GM21529 (cell line): Measurements from ENCODE around the gene SORCS2.
"Not testable (repeated sequence)": the region's sequence is repeated elsewhere in the genome, so short reads cannot be mapped to it uniquely, and the experiment has no call there.

Experiments
- ATAC-seq: cut with Tn5 transposase; IDR thresholded peaks from one replicate; pipeline ENCODE4 v1.9.1; 2021; ENCODE audit not compliant: unreplicated experiment

Gene SORCS2

DNA sequence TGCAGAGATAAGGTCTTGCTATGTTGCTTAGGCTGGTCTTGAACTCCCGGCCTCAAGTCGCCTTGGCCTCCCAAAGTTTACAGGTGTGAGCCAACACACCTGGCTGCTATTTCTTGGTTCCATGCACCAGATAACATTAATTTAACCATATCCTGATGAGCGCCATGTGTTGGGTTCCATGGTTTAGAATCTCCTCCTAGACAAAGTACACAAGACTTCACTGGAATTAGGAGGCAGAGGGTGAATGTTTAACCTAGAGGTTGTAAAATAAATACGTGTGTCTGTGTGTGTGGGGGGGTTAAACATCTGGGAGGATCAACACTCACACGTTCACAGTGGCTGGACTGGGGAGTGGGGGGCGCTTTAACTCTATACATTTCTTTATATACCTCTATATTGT, 32.4 kb upstream of the SORCS2 start:
- no peak for ATAC-seq

- no peak for ATAC-seq
These were observed 31.9 kb upstream of the SORCS2 start for GRCh38 chr4:7160439-7160838.

DNA sequence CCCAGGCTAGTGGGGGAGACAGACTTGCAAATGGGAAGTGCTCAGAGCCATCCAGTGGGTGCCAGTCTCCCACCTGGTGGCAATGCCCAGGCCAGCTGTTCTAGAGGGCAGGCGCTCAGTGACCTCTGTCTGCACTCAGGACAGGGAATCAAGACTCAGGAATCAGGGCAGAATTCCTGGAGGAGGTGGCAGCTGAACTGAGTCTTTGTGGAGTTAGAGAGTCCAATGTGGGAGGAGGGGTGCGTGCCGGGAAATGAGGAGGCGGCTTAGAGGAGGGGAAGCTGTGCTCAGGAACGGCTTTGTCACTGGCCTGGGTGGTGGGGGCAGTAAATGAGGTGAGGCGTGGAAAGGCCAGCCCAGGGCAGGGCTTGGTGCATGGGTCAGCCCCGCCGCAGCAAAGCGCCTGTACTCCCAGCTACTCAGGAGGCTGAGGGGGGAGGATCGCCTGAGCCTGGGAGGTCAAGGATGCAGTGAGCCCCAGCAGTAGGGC, 31.3 kb upstream of the SORCS2 start:
- ATAC-seq = no peak

DNA sequence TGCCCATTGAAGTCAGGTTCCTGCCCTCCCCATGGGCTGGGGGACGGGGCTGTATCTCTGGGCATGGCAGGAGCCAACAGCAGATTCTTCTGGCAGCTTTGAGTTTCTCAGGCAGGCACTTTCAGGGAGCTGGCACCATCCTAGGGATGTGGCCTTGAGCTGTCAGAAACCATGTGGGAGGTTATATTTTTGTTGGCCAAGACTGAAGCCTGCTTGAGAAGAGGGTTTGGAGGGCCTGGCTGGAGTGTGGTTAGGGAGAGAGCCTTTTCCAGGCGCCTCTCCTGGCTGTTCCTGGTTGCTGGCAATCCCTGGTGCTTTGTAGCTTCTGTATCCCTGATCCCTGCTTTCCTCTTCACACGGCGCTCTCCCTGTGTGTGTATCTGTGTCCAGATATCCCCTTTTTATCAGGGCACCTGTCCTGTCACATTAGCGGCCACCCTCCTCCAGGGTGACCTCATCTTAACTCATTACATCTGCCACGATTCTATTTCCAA, 30.6 kb upstream of the SORCS2 start:
- no peak for ATAC-seq

- not testable (repeated sequence) for ATAC-seq
These were observed 27.1 kb upstream of the SORCS2 start for GRCh38 chr4:7165056-7165873.

DNA sequence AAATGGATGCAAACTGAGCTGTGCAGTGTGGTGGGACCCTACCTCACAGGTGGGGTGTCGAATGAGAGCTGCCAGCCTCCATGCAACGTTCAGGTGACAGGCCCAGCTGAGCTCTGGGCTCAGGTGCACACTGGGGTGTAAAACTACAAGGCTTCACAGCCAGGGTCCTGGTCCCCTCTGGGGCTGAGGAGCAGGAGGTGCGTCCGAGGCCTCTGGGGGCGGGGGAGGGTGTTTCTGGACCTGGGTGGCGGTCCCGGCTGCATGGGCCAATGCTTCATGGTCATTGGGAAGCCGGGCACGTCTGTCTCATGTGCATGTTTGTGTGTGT, 26.5 kb upstream of the SORCS2 start:
- ATAC-seq = no peak

DNA sequence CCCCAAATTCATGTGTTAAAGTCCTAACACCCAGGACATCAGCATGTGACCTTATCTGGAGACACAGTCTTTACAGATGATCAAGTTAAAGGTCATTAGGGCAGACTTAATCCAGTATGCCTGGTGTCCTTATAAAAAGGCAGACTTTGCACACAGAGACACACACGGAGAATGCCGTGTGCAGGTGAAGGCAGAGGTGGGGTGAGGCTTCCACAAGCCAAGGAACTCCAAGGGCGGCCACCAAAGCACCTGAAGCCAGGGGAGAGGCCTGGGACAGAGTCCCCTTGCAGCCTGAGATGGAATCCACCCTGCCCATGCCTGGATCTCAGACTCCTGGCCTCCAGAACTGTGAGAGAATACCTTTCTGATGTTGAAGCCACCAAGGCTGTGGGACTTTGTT, 26.1 kb upstream of the SORCS2 start:
- ATAC-seq = no peak

- ATAC-seq = no peak
These were observed 25.2 kb upstream of the SORCS2 start for GRCh38 chr4:7166981-7167700.

DNA sequence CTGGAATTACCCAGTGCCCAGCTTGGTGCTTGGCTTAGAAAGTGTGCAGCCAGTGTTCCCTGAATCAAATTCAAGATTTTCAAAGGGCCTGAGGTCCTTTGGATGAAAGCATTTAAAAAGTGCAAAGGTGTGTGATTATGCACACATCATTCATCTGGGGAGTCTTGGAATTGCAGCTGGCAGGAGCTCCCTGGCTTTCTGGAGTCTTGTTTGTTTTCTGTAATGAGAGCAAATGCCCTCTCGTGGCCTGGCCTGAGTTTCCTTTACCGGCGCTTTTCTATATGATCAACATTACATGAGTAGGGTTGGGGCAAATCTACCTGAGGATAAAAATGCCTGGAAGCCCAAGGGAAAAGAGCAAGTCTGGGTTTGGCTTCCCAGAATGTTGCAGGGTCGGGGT, 24.6 kb upstream of the SORCS2 start:
- no peak for ATAC-seq

- no peak for ATAC-seq
These were observed 24.2 kb upstream of the SORCS2 start for GRCh38 chr4:7168106-7168505.

DNA sequence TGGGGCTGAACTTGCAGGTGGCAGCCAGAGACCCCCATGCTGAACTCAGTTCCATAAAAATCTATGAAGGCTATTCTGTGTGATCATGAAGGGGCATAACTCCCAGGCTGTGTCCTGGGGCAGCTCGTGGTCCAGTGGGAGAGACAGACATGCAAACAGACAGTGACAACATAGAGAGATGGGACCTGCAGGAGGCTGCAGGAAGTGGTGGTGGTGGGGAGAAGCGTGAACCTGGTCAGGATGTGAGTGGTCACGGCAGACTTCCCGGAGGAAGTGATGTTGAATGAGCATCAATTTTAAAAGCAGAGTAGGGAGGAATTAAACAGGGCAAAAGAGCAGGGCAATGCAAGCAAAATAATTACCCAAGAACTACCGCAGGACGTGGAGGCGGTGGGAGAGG, 23.2 kb upstream of the SORCS2 start:
- no peak for ATAC-seq

DNA sequence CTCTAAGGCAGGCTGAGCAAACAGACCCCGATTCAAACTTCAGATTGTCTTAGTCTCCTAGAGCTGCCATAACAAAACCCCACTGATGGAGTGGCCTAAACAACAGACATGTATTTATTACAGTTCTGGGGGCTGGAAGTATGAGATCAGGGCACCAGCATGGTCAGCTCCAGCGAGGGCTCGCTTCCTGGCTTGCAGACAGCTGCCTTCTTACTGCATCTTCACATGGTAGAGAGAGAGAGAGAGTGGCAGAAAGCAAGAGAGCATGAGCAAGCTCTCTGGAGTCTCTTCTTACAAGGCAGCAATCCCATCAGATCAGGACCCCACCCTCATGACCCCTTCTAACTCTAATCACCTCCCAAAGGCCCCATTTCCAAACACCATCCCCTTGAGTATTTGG, 22.3 kb upstream of the SORCS2 start:
- ATAC-seq = no peak

GRCh38 chr4:7171191-7171900, 21.0 kb upstream of the SORCS2 start:
- ATAC-seq = no peak

GRCh38 chr4:7172508-7172907, 19.8 kb upstream of the SORCS2 start:
- no peak for ATAC-seq

- ATAC-seq = no peak
These were observed 19.4 kb upstream of the SORCS2 start for GRCh38 chr4:7172946-7173345.

- ATAC-seq = no peak
These were observed 18.4 kb upstream of the SORCS2 start for GRCh38 chr4:7173841-7174449.

- ATAC-seq = no peak
These were observed 13.2 kb upstream of the SORCS2 start for GRCh38 chr4:7179158-7179557.

- no peak for ATAC-seq
These were observed 11.4 kb upstream of the SORCS2 start for GRCh38 chr4:7180938-7181337.

GRCh38 chr4:7182616-7183015, 9.7 kb upstream of the SORCS2 start:
- no peak for ATAC-seq

- ATAC-seq = no peak
These were observed 9.2 kb upstream of the SORCS2 start for GRCh38 chr4:7183161-7183560.

GRCh38 chr4:7183780-7184460, 8.4 kb upstream of the SORCS2 start:
- no peak for ATAC-seq
